B cell (primary cell): ENCODE measurements around the gene AVPI1. TPM values are rescaled to one million over a fixed set of nuclear protein-coding genes. Genes with fewer than 3 reads are reported as not detected.

ENCODE experiments used
- ATAC-seq: fragments of 200-7000 bp; cut with Tn5 transposase; one replicate; pipeline ENCODE4 v1.10.0; 2021; ENCODE audit warnings: low read depth, mild to moderate bottlenecking, moderate number of reproducible peaks, moderate library complexity
- CTCF ChIA-PET: fragments of 350-600 bp; sonication (Branson Sonifier 250); formaldehyde crosslinking; loops from one replicate; lab custom pipeline; 2021; ENCODE audit warnings: antibody characterized with exemption, inconsistent platforms; lab: Charles Lee
- POLR2A ChIA-PET: fragments of 350-600 bp; sonication (Branson Sonifier 250); formaldehyde crosslinking; loops from one replicate; lab custom pipeline; 2021; ENCODE audit warnings: antibody characterized with exemption; lab: Charles Lee
- DNase-seq: peaks from one replicate; pipeline ENCODE4 v3.0.0; 2013
- H2AFZ ChIP-seq: 2 replicates; pipeline ENCODE4 v1.6.1; 2012; ENCODE audit warnings: mild to moderate bottlenecking, low read depth, low read length; ENCODE audit not compliant: insufficient read depth, poor library complexity, severe bottlenecking
- H3K27ac ChIP-seq, 2 donors: 1 replicate in 1 of 2; 2 replicates in 1 of 2; pipeline ENCODE4 v1.5.1; 2012 to 2013; ENCODE audit warnings: low read length in 2 of 2, mild to moderate bottlenecking in 2 of 2, moderate library complexity in 1 of 2
- H3K27me3 ChIP-seq, 4 experiments: fragments of 200-600 bp in 1 of 4; sonication (generic) in 1 of 4; replicated peaks in 1 of 4; 1 replicate in 2 of 4; 2 replicates in 2 of 4; pipeline versions ENCODE4 v1.6.1 to v1.7.0; 2013 to 2016; ENCODE audit warnings: low read length in 3 of 4, mild to moderate bottlenecking in 2 of 4, mixed read lengths in 1 of 4, moderate library complexity in 1 of 4; ENCODE audit not compliant: insufficient read depth in 4 of 4, control insufficient read depth in 3 of 4; ENCODE audit errors: control extremely low read depth in 1 of 4
- H3K36me3 ChIP-seq, 2 experiments: replicated peaks in 1 of 2; 1 replicate in 1 of 2; 2 replicates in 1 of 2; pipeline versions ENCODE4 v1.6.1 to v1.7.1; 2013; ENCODE audit warnings: low read length in 1 of 2; ENCODE audit not compliant: insufficient read depth in 2 of 2, control insufficient read depth in 1 of 2; ENCODE audit errors: control extremely low read depth in 1 of 2, extremely low read depth in 1 of 2
- H3K4me1 ChIP-seq, 2 donors: fragments of 200-600 bp in 1 of 2; sonication (generic) in 1 of 2; 1 replicate in 1 of 2; 2 replicates in 1 of 2; pipeline versions ENCODE4 v1.5.1 to v1.6.1; 2013 to 2017; ENCODE audit warnings: low read length in 2 of 2; ENCODE audit not compliant: control insufficient read depth in 2 of 2, insufficient read depth in 2 of 2
- H3K4me2 ChIP-seq: replicated peaks from 2 replicates; pipeline ENCODE3; 2012; ENCODE audit warnings: mild to moderate bottlenecking, low read depth, low read length; ENCODE audit not compliant: poor library complexity, severe bottlenecking
- H3K4me3 ChIP-seq, 5 experiments: fragments of 200-600 bp in 1 of 5; sonication (generic) in 1 of 5; 1 replicate in 3 of 5; 2 replicates in 2 of 5; pipeline versions ENCODE4 v1.5.1 to v1.7.0; 2011 to 2016; ENCODE audit warnings: low read length in 4 of 5, mild to moderate bottlenecking in 4 of 5, low read depth in 2 of 5, control low read depth in 1 of 5, moderate library complexity in 1 of 5; ENCODE audit not compliant: insufficient read depth in 1 of 5; ENCODE audit errors: control extremely low read depth in 1 of 5, extremely low read depth in 1 of 5
- H3K79me2 ChIP-seq: fragments of 200-600 bp; sonication (generic); one replicate; pipeline ENCODE4 v1.6.0; 2016; ENCODE audit warnings: low read length; ENCODE audit not compliant: control insufficient read depth, insufficient read depth
- H3K9ac ChIP-seq: fragments of 200-600 bp; sonication (generic); 2 replicates; pipeline ENCODE4 v1.6.1; 2017; ENCODE audit warnings: mild to moderate bottlenecking, low read length, moderate library complexity
- H3K9me3 ChIP-seq, 3 donors: one replicate each; pipeline versions ENCODE4 v1.6.1 to v1.7.1; 2013; ENCODE audit warnings: low read length in 2 of 3; ENCODE audit not compliant: control insufficient read depth in 2 of 3, insufficient read depth in 1 of 3; ENCODE audit errors: control extremely low read depth in 1 of 3
- H4K20me1 ChIP-seq: 2 replicates; pipeline ENCODE4 v1.6.0; 2012; ENCODE audit warnings: mild to moderate bottlenecking, low read length; ENCODE audit not compliant: insufficient read depth, control insufficient read depth, poor library complexity, severe bottlenecking
- H3K27ac Mint-ChIP-seq: one replicate; pipeline ENCODE4 v1.8.0; 2021; ENCODE audit warnings: mixed read lengths
- H3K27me3 Mint-ChIP-seq: one replicate; pipeline ENCODE4 v1.8.0; 2021; ENCODE audit warnings: mixed read lengths
- H3K4me1 Mint-ChIP-seq: one replicate; pipeline ENCODE4 v1.8.0; 2021; ENCODE audit warnings: mixed read lengths
- H3K4me3 Mint-ChIP-seq: one replicate; pipeline ENCODE4 v1.8.0; 2021; ENCODE audit warnings: mixed read lengths
- H3K9me3 Mint-ChIP-seq: one replicate; pipeline ENCODE4 v1.8.0; 2022; ENCODE audit warnings: mixed read lengths; ENCODE audit not compliant: insufficient read depth
- EZH2 ChIP-seq: IDR thresholded peaks from 2 replicates; pipeline ENCODE4 v1.6.1; 2012; ENCODE audit warnings: borderline replicate concordance, low read depth, mild to moderate bottlenecking, moderate library complexity, low read length; ENCODE audit not compliant: insufficient read depth, poor library complexity, severe bottlenecking
- WGBS: methylation state at CpG from one replicate; pipeline ENCODE4 v1.1.5; 2013; ENCODE audit warnings: missing lambda C conversion rate; ENCODE audit not compliant: insufficient coverage; 5-methylcytosine and 5-hydroxymethylcytosine counted together
- intact Hi-C: fragments of 100-400 bp; cut with micrococcal nuclease; formaldehyde crosslinking; loops from one replicate; pipeline ENCODE4 v1.10.0; 2022
- polyA plus RNA-seq: library from polyadenylated mRNA; depleted of rRNA; stranded (reverse); fragments of >200 nt; gene quantifications from 2 replicates; pipeline ENCODE4 v1.2.3, GENCODE V29; 2012
- total RNA-seq, 2 donors: library from RNA; stranded (reverse); fragments of 120-200 nt in 1 of 2; gene quantifications; 1 replicate in 1 of 2; 2 replicates in 1 of 2; pipeline versions ENCODE4 v1.2.3 to v1.2.4, GENCODE V29; 2013 to 2022
- TF ChIP-seq, protein P1 (sequence below): fragments of 200-600 bp; IDR thresholded peaks from one replicate; pipeline ENCODE4 v1.8.0; 2022; ENCODE audit warnings: antibody characterized with exemption, mild to moderate bottlenecking

Gene AVPI1
- total and polyA plus RNA-seq, 2 donors (not counting 1 experiment from before 2014, with no cell fraction given) = 3.6 to 3.9 TPM

DNA sequence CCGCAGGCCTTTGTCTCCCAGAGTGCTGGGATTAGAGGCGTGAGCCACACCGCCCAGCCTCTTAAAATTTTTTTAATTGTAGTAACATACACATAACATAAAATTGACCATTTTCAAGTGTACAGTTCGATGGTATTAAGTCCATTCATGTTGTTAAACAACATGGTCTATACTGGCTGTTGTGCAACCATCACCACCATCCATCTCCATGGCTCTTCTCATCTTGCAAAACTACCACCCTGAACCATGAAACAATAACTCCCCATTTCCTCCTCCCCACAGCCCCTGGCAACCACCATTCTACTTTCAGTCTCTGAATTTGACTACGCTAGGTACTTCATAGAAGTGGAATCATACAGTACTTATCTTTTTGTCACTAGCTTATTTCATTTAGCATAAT is 42.0 kb upstream of the AVPI1 start:
- intact Hi-C loops = no loop called here
- Histone ChIP-seq H3K9me3 (no peaks in the 10 kb centered on the region), H3K9ac (no peak overlapping the region), H2AFZ (no peak overlapping the region), H3K4me3 (no peak overlapping the region), H3K4me2 (no peak overlapping the region), H3K27me3 (peaks cover 0 to 3% (median 0%) of the 10 kb centered on the region in 4 experiments), H4K20me1 (no peaks in the 10 kb centered on the region), H3K79me2 (no peaks in the 10 kb centered on the region), H3K36me3 (no peaks in the 10 kb centered on the region), H3K4me1 (no peaks in the 10 kb centered on the region), H3K27ac (no peak overlapping the region)
- ChIA-PET CTCF (interaction anchor here (2.0 to 11.1 kb wide), 4 partner anchors 17 to 157 kb away, joined by 11 to 267 read pairs (median 38); partner anchors contain the start of gene ANKRD2), POLR2A (no interaction called here)
- no CpG with 5 or more reads among the region's 5 CpGs for WGBS
- no peaks in the 10 kb centered on the region for H3K9me3 Mint-ChIP-seq
- no peak for DNase-seq
- no peaks in the 10 kb centered on the region for H3K4me1 Mint-ChIP-seq
- H3K27ac Mint-ChIP-seq = no peak overlapping the region
- no peak overlapping the region for H3K4me3 Mint-ChIP-seq
- no peak for TF ChIP-seq EZH2
- TF ChIP-seq, protein P1, sequence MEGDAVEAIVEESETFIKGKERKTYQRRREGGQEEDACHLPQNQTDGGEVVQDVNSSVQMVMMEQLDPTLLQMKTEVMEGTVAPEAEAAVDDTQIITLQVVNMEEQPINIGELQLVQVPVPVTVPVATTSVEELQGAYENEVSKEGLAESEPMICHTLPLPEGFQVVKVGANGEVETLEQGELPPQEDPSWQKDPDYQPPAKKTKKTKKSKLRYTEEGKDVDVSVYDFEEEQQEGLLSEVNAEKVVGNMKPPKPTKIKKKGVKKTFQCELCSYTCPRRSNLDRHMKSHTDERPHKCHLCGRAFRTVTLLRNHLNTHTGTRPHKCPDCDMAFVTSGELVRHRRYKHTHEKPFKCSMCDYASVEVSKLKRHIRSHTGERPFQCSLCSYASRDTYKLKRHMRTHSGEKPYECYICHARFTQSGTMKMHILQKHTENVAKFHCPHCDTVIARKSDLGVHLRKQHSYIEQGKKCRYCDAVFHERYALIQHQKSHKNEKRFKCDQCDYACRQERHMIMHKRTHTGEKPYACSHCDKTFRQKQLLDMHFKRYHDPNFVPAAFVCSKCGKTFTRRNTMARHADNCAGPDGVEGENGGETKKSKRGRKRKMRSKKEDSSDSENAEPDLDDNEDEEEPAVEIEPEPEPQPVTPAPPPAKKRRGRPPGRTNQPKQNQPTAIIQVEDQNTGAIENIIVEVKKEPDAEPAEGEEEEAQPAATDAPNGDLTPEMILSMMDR = no peak
- ATAC-seq = no peak
- peaks cover 12% of the 10 kb centered on the region for H3K27me3 Mint-ChIP-seq

DNA sequence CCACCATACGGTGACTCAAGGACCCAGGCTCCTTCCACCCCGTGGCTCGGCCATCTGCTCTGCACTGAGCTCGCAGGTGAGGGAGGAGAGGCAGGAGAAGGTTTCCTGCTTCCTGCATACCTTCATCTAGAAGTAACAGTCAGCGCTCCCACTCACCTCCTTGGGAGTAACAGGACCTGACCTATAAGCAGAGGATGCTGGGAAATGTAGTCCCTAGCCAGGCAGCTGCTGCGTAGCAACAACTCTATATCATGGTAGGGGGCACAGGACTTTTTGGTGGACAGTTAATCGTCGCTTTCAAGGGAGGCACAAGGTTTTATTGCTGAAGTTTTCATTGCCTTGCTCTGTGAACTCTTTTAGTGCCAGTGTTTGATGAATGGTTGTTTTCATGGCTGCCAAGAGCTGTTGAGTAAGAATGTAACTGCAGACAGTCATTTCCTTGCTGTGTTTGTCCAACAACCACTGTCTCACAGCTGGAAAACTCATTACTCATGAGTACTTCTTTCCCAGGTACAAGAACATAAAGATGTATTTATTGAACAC is 39.7 kb upstream of the AVPI1 start:
- no peaks in the 10 kb centered on the region for H3K9me3 Mint-ChIP-seq
- Histone ChIP-seq H2AFZ (no peak overlapping the region), H3K9me3 (no peaks in the 10 kb centered on the region), H3K36me3 (no peaks in the 10 kb centered on the region), H3K79me2 (no peaks in the 10 kb centered on the region), H3K27me3 (peaks cover 0 to 6% (median 0%) of the 10 kb centered on the region in 4 experiments), H3K9ac (no peak overlapping the region), H3K4me2 (no peak overlapping the region), H4K20me1 (no peaks in the 10 kb centered on the region), H3K4me1 (no peaks in the 10 kb centered on the region), H3K27ac (no peak overlapping the region), H3K4me3 (no peak overlapping the region)
- POLR2A ChIA-PET = interaction anchor here (0.5 kb wide), 1 partner anchor 259 kb away, joined by 5 read pairs; no protein-coding TSS in a partner anchor
- TF ChIP-seq, protein P1 = no peak
- no peak for TF ChIP-seq EZH2
- H3K4me1 Mint-ChIP-seq = no peaks in the 10 kb centered on the region
- no peak overlapping the region for H3K27ac Mint-ChIP-seq
- DNase-seq = no peak
- peaks cover 12% of the 10 kb centered on the region for H3K27me3 Mint-ChIP-seq
- intact Hi-C loops = no loop called here
- CTCF ChIA-PET = interaction anchor here (1.1 to 5.1 kb wide), 4 partner anchors 9 to 49 kb away, joined by 6 to 30 read pairs (median 14); partner anchors contain the start of gene ZFYVE27
- no peak overlapping the region for H3K4me3 Mint-ChIP-seq
- ATAC-seq = no peak
- 100% methylated on average over 3 of the region's 8 CpGs for WGBS
